HepG2 (cell line): ENCODE data around the gene PRR14. TPM values are rescaled to one million over a fixed set of nuclear protein-coding genes. Genes with fewer than 3 reads are reported as not detected.

Experiments used
- CBX2 ChIP-seq, 2 experiments: fragments of 200-600 bp in 1 of 2; sonication (generic); formaldehyde crosslinking in 1 of 2; IDR thresholded peaks; 2 replicates each; pipeline versions ENCODE4 v1.7.0 to v1.8.1; 2018 to 2022; ENCODE audit warnings: low read depth in 2 of 2, low read length in 1 of 2, mild to moderate bottlenecking in 1 of 2, missing genetic modification reagents in 1 of 2
- KAT7 ChIP-seq: IDR thresholded peaks from 2 replicates; pipeline ENCODE4 v1.6.1; 2018; ENCODE audit warnings: borderline replicate concordance, missing compliant biosample characterization
- KMT2A ChIP-seq: sonication (generic); formaldehyde crosslinking; IDR thresholded peaks from 2 replicates; pipeline ENCODE4 v1.4.0; 2020; ENCODE audit warnings: missing genetic modification reagents
- MXD4 ChIP-seq: IDR thresholded peaks from 2 replicates; pipeline ENCODE4 v1.6.1; 2016; ENCODE audit warnings: mild to moderate bottlenecking, missing biosample characterization, missing genetic modification reagents
- NRL ChIP-seq: sonication (generic); formaldehyde crosslinking; IDR thresholded peaks from 2 replicates; pipeline ENCODE4 v1.5.0; 2020; ENCODE audit warnings: missing genetic modification reagents, mild to moderate bottlenecking, moderate library complexity, borderline replicate concordance
- RELA ChIP-seq: sonication (generic); formaldehyde crosslinking; IDR thresholded peaks from 2 replicates; pipeline ENCODE4 v1.4.0; 2020; ENCODE audit warnings: missing genetic modification reagents
- SOX6 ChIP-seq, 2 experiments: fragments of 450-650 bp in 1 of 2; sonication (generic) in 1 of 2; formaldehyde crosslinking in 1 of 2; IDR thresholded peaks; 2 replicates each; pipeline versions ENCODE4 v1.4.0 to v1.6.1; 2017 to 2020; ENCODE audit warnings: antibody characterized with exemption in 1 of 2, mild to moderate bottlenecking in 1 of 2, missing genetic modification reagents in 1 of 2
- ZNF138 ChIP-seq: sonication (generic); formaldehyde crosslinking; IDR thresholded peaks from 2 replicates; pipeline ENCODE4 v1.5.0; 2020; ENCODE audit warnings: mild to moderate bottlenecking, low read depth, missing genetic modification reagents
- ZNF326 ChIP-seq: sonication (generic); formaldehyde crosslinking; IDR thresholded peaks from 2 replicates; pipeline ENCODE4 v1.4.0; 2020; ENCODE audit warnings: missing genetic modification reagents, borderline replicate concordance
- ZNF430 ChIP-seq: sonication (generic); formaldehyde crosslinking; IDR thresholded peaks from 2 replicates; pipeline ENCODE4 v1.9.0; 2021; ENCODE audit warnings: mild to moderate bottlenecking, missing genetic modification reagents
- ZNF772 ChIP-seq: sonication (generic); formaldehyde crosslinking; IDR thresholded peaks from 2 replicates; pipeline ENCODE4 v1.5.0; 2020; ENCODE audit warnings: mild to moderate bottlenecking, missing genetic modification reagents
- ZNF781 ChIP-seq: sonication (generic); formaldehyde crosslinking; IDR thresholded peaks from 2 replicates; pipeline ENCODE4 v1.5.1; 2020; ENCODE audit warnings: borderline replicate concordance, mild to moderate bottlenecking, missing genetic modification reagents; ENCODE audit errors: not compliant biosample characterization
- polyA plus RNA-seq, 8 experiments: library from polyadenylated mRNA; depleted of rRNA in 3 of 8; stranded (reverse) in 7 of 8; unstranded in 1 of 8; fragments of >200 nt; fragmentation: Illumina TruSeq in 4 of 8; extraction: Trizol in 4 of 8; gene quantifications; 2 replicates each; pipeline versions ENCODE4 v1.2.1 to v1.2.3, GENCODE V29; 2011 to 2016; ENCODE audit warnings: low read depth in 4 of 8, missing spikeins in 1 of 8, mixed read lengths in 1 of 8; ENCODE audit not compliant: insufficient read depth in 1 of 8
- total RNA-seq, 5 experiments: library from RNA; depleted of rRNA; stranded (reverse); fragments of >200 nt; fragmentation: Illumina TruSeq; extraction: Trizol; gene quantifications; 2 replicates each; pipeline ENCODE4 v1.2.3, GENCODE V29; 2016; ENCODE audit warnings: low read depth in 1 of 5
- TF ChIP-seq, protein P1 (sequence below): sonication (generic); formaldehyde crosslinking; IDR thresholded peaks from 2 replicates; pipeline ENCODE4 v1.4.0; 2020; ENCODE audit warnings: mild to moderate bottlenecking, missing genetic modification reagents
- TF ChIP-seq, protein P2 (sequence below): sonication (generic); formaldehyde crosslinking; IDR thresholded peaks from 2 replicates; pipeline ENCODE4 v1.8.0; 2022; ENCODE audit warnings: mild to moderate bottlenecking, missing genetic modification reagents; ENCODE audit not compliant: insufficient replicate concordance
- TF ChIP-seq, protein P3 (sequence below): sonication (generic); formaldehyde crosslinking; IDR thresholded peaks from 2 replicates; pipeline ENCODE4 v1.4.0; 2020; ENCODE audit warnings: missing genetic modification reagents
- TF ChIP-seq, protein P4 (sequence below): sonication (generic); formaldehyde crosslinking; IDR thresholded peaks from 2 replicates; pipeline ENCODE4 v1.4.0; 2020; ENCODE audit warnings: missing genetic modification reagents, borderline replicate concordance
- TF ChIP-seq, protein P5 (sequence below): sonication (generic); formaldehyde crosslinking; IDR thresholded peaks from 2 replicates; pipeline ENCODE4 v1.8.0; 2022; ENCODE audit warnings: mild to moderate bottlenecking, missing genetic modification reagents, borderline replicate concordance

Gene PRR14
- total and polyA plus RNA-seq, 2 of the 13 experiments (the other 11 are each of a cell fraction or from before 2014, with no cell fraction given): 8.4 to 11.0 TPM

DNA sequence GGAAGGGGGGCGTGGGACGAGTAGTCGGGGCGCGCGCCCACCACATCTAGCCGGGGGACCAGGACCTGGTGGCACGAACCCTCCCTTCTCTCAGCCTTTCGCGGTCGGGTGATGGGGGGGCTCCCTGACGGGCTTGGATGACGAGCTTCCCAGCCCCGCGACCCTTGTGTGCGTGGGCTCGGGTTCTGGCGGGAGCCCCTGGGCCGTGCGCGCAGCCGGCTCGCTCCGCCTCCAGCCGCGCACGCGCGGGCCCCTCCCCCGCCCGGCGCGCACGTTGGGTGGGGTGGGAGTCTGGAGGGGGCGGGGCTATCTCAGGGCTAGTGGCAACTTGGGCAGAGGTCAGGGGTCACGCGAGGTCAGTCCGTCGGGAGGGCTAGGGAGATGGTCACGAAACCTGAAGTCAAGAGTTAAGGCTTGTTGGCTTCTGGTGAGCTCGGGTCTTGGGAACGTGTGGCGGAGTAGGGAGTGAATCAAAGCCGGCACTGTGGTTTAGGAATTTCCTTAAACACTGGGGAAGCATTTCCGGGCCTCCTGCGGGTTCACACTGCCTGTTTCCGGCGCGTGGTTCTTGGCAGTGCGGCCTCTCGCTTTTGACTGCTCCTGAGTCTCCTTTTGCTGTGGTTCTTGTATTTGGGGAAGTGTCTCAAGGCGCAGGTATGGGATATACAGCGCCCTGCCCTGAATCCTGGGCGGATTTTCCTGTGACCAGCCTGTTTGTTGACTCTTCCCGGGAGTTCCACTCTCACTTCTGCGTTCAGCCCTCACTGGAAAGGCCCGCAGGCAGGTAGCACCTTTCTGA is 48.3 kb downstream of the PRR14 start, which contains the start of gene SRCAP (continued):
- 0 out of 2 replicates have a peak, but pooled peaks have one; percentile 67 for TF ChIP-seq RELA (CRISPR knock-in tag)
- no peak; the same call in 1 of the 2 replicates for TF ChIP-seq ZNF138 (CRISPR knock-in tag)
- no peak; the same call in none of the 2 replicates for TF ChIP-seq ZNF430 (CRISPR knock-in tag)
- TF ChIP-seq ZNF772: no peak; the same call in 1 of the 2 replicates
- no peak for TF ChIP-seq CBX2 (IDR thresholded peaks at IDR 0.05; ENCODE audit: low read depth, low read length)
- TF ChIP-seq CBX2 (CRISPR knock-in tag; IDR thresholded peaks at IDR 0.05; ENCODE audit: low read depth): peak; percentile 87; the same call in 1 of the 2 replicates
- TF ChIP-seq NRL: no peak; the same call in 1 of the 2 replicates
- no peak for TF ChIP-seq ZNF781 (CRISPR knock-in tag)
- TF ChIP-seq MXD4 (CRISPR knock-in tag): peak; percentile 46; the same call in 1 of the 2 replicates
- TF ChIP-seq, protein P1, sequence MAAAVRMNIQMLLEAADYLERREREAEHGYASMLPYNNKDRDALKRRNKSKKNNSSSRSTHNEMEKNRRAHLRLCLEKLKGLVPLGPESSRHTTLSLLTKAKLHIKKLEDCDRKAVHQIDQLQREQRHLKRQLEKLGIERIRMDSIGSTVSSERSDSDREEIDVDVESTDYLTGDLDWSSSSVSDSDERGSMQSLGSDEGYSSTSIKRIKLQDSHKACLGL (CRISPR knock-in tag): no peak; the same call in 1 of the 2 replicates
- TF ChIP-seq, protein P2, sequence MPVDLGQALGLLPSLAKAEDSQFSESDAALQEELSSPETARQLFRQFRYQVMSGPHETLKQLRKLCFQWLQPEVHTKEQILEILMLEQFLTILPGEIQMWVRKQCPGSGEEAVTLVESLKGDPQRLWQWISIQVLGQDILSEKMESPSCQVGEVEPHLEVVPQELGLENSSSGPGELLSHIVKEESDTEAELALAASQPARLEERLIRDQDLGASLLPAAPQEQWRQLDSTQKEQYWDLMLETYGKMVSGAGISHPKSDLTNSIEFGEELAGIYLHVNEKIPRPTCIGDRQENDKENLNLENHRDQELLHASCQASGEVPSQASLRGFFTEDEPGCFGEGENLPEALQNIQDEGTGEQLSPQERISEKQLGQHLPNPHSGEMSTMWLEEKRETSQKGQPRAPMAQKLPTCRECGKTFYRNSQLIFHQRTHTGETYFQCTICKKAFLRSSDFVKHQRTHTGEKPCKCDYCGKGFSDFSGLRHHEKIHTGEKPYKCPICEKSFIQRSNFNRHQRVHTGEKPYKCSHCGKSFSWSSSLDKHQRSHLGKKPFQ: peak; percentile 94
- TF ChIP-seq, protein P3, sequence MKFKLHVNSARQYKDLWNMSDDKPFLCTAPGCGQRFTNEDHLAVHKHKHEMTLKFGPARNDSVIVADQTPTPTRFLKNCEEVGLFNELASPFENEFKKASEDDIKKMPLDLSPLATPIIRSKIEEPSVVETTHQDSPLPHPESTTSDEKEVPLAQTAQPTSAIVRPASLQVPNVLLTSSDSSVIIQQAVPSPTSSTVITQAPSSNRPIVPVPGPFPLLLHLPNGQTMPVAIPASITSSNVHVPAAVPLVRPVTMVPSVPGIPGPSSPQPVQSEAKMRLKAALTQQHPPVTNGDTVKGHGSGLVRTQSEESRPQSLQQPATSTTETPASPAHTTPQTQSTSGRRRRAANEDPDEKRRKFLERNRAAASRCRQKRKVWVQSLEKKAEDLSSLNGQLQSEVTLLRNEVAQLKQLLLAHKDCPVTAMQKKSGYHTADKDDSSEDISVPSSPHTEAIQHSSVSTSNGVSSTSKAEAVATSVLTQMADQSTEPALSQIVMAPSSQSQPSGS: peak; percentile 73
- TF ChIP-seq, protein P4, sequence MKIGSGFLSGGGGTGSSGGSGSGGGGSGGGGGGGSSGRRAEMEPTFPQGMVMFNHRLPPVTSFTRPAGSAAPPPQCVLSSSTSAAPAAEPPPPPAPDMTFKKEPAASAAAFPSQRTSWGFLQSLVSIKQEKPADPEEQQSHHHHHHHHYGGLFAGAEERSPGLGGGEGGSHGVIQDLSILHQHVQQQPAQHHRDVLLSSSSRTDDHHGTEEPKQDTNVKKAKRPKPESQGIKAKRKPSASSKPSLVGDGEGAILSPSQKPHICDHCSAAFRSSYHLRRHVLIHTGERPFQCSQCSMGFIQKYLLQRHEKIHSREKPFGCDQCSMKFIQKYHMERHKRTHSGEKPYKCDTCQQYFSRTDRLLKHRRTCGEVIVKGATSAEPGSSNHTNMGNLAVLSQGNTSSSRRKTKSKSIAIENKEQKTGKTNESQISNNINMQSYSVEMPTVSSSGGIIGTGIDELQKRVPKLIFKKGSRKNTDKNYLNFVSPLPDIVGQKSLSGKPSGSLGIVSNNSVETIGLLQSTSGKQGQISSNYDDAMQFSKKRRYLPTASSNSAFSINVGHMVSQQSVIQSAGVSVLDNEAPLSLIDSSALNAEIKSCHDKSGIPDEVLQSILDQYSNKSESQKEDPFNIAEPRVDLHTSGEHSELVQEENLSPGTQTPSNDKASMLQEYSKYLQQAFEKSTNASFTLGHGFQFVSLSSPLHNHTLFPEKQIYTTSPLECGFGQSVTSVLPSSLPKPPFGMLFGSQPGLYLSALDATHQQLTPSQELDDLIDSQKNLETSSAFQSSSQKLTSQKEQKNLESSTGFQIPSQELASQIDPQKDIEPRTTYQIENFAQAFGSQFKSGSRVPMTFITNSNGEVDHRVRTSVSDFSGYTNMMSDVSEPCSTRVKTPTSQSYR: peak; percentile 94
- TF ChIP-seq KAT7 (CRISPR knock-in tag): peak; percentile 14; the same call in 1 of the 2 replicates
- no peak for TF ChIP-seq ZNF326
- TF ChIP-seq SOX6 (IDR thresholded peaks at IDR 0.05): no peak
- TF ChIP-seq SOX6 (CRISPR knock-in tag; IDR thresholded peaks at IDR 0.05): no peak
- TF ChIP-seq, protein P5, sequence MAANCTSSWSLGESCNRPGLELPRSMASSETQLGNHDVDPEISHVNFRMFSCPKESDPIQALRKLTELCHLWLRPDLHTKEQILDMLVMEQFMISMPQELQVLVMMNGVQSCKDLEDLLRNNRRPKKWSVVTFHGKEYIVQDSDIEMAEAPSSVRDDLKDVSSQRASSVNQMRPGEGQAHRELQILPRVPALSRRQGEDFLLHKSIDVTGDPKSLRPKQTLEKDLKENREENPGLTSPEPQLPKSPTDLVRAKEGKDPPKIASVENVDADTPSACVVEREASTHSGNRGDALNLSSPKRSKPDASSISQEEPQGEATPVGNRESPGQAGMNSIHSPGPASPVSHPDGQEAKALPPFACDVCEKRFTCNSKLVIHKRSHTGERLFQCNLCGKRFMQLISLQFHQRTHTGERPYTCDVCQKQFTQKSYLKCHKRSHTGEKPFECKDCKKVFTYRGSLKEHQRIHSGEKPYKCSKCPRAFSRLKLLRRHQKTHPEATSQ (CRISPR knock-in tag): 0 out of 2 replicates have a peak, but pooled peaks have one; percentile 7
- peak; percentile 76 for TF ChIP-seq KMT2A (CRISPR knock-in tag)
